Astrocyte of the spinal cord (primary cell): ENCODE data around the gene DNAJA3.

Source experiments
- DNase-seq: peaks from one replicate; pipeline ENCODE4 v3.0.0; 2011; ENCODE audit warnings: low read depth, low spot score
- H3K4me3 ChIP-seq: 2 replicates; pipeline ENCODE4 v1.5.1; 2011; ENCODE audit warnings: low read depth, mild to moderate bottlenecking, low read length, moderate library complexity
- CTCF ChIP-seq: IDR thresholded peaks from 2 replicates; pipeline ENCODE4 v1.5.1; 2012; ENCODE audit warnings: low read depth, mild to moderate bottlenecking, low read length, inconsistent platforms
- in situ Hi-C: cut with HindIII; loops from 2 replicates; pipeline ENCODE4 v1.10.0; 2017; ENCODE audit warnings: low sequenced_read_pairs

The DNAJA3 gene

GRCh38 chr16:4437366-4437765 lies 11.7 kb downstream of the DNAJA3 start:
- no peak overlapping the region for H3K4me3 ChIP-seq
- TF ChIP-seq CTCF, result no peak
- DNase-seq, result no peak
- in situ Hi-C loops, result no loop called here

GRCh38 chr16:4442371-4442770 lies 16.7 kb downstream of the DNAJA3 start:
- no peak overlapping the region for H3K4me3 ChIP-seq
- in situ Hi-C loops, result no loop called here
- TF ChIP-seq CTCF, result no peak
- DNase-seq, result no peak

- no peak for TF ChIP-seq CTCF
- DNase-seq, result no peak
- no peak overlapping the region for H3K4me3 ChIP-seq
- in situ Hi-C loops, result no loop called here
These were observed 17.6 kb downstream of the DNAJA3 start for GRCh38 chr16:4443271-4443670.

- TF ChIP-seq CTCF, result no peak
- in situ Hi-C loops, result no loop called here
- no peak for DNase-seq
- H3K4me3 ChIP-seq, result no peak overlapping the region
These were observed 18.3 kb downstream of the DNAJA3 start for GRCh38 chr16:4443986-4444385.

- H3K4me3 ChIP-seq, result no peak overlapping the region
- no peak for DNase-seq
- no peak for TF ChIP-seq CTCF
- in situ Hi-C loops, result no loop called here
These were observed 24.8 kb downstream of the DNAJA3 start for GRCh38 chr16:4450430-4450829.

- DNase-seq, result no peak
- in situ Hi-C loops, result no loop called here
- no peak for TF ChIP-seq CTCF
- no peak overlapping the region for H3K4me3 ChIP-seq
These were observed 25.4 kb downstream of the DNAJA3 start for GRCh38 chr16:4450931-4451519.

GRCh38 chr16:4452674-4453073 lies 27.0 kb downstream of the DNAJA3 start:
- no peak for DNase-seq
- no peak overlapping the region for H3K4me3 ChIP-seq
- TF ChIP-seq CTCF, result no peak
- in situ Hi-C loops, result no loop called here
